GM23338 (cell line): ENCODE measurements around the gene GAA. TPM values are rescaled to one million over a fixed set of nuclear protein-coding genes. Genes with fewer than 3 reads are reported as not detected.

Experiments
- ATAC-seq: fragments of 200-7000 bp; cut with Tn5 transposase; 3 replicates; pipeline ENCODE4 v1.9.1; 2020
- DNase-seq: peaks from one replicate; pipeline ENCODE4 v3.0.0-alpha.2; 2015; ENCODE audit warnings: low spot score
- H2AFZ ChIP-seq: fragments of 200-600 bp; sonication (generic); 2 replicates; pipeline ENCODE4 v1.8.0; 2016; ENCODE audit warnings: antibody characterized with exemption, mild to moderate bottlenecking, moderate library complexity
- H3F3A ChIP-seq: fragments of 200-600 bp; sonication (generic); replicated peaks from 2 replicates; pipeline ENCODE4 v1.8.0; 2017; ENCODE audit warnings: antibody characterized with exemption, mixed run types, low read depth
- H3K27ac ChIP-seq: fragments of 200-600 bp; sonication (generic); 2 replicates; pipeline ENCODE4 v1.6.1; 2016; ENCODE audit warnings: low read depth
- H3K27me3 ChIP-seq: fragments of 200-600 bp; sonication (generic); 2 replicates; pipeline ENCODE4 v1.8.0; 2016; ENCODE audit warnings: mild to moderate bottlenecking, mixed run types, moderate library complexity; ENCODE audit not compliant: insufficient read depth
- H3K36me3 ChIP-seq: fragments of 200-600 bp; sonication (generic); 2 replicates; pipeline ENCODE4 v1.8.0; 2016; ENCODE audit warnings: mild to moderate bottlenecking; ENCODE audit not compliant: insufficient read depth
- H3K4me1 ChIP-seq: fragments of 200-600 bp; sonication (generic); 2 replicates; pipeline ENCODE4 v1.8.0; 2016; ENCODE audit warnings: mild to moderate bottlenecking, moderate library complexity; ENCODE audit not compliant: insufficient read depth
- H3K4me2 ChIP-seq: fragments of 200-600 bp; sonication (generic); 2 replicates; pipeline ENCODE4 v1.7.1; 2017; ENCODE audit warnings: mixed run types
- H3K4me3 ChIP-seq: fragments of 200-600 bp; sonication (generic); 2 replicates; pipeline ENCODE4 v1.6.1; 2016; ENCODE audit warnings: mixed run types
- H3K79me2 ChIP-seq: fragments of 200-600 bp; sonication (generic); replicated peaks from 2 replicates; pipeline ENCODE4 v1.8.0; 2017; ENCODE audit warnings: mild to moderate bottlenecking; ENCODE audit not compliant: insufficient read depth
- H3K9me2 ChIP-seq: fragments of 200-600 bp; sonication (generic); 2 replicates; pipeline ENCODE4 v1.8.0; 2017; ENCODE audit not compliant: insufficient read depth
- H4K20me1 ChIP-seq: fragments of 200-600 bp; sonication (generic); replicated peaks from 2 replicates; pipeline ENCODE4 v1.8.0; 2017; ENCODE audit warnings: mild to moderate bottlenecking; ENCODE audit not compliant: insufficient read depth
- H3K27ac Mint-ChIP-seq: 2 replicates; pipeline ENCODE4 v1.8.0; 2020; ENCODE audit warnings: inconsistent platforms, mild to moderate bottlenecking, moderate library complexity, mixed read lengths
- H3K27me3 Mint-ChIP-seq: 3 replicates; pipeline ENCODE4 v1.8.0; 2022; ENCODE audit warnings: low read depth, mild to moderate bottlenecking, moderate library complexity, mixed read lengths, inconsistent platforms; ENCODE audit not compliant: insufficient read depth, poor library complexity
- H3K36me3 Mint-ChIP-seq: 3 replicates; pipeline ENCODE4 v1.8.0; 2021; ENCODE audit warnings: low read depth, mild to moderate bottlenecking, inconsistent platforms, moderate library complexity, mixed read lengths
- H3K4me1 Mint-ChIP-seq: 3 replicates; pipeline ENCODE4 v1.8.0; 2020; ENCODE audit warnings: mild to moderate bottlenecking, inconsistent platforms, mixed read lengths
- H3K4me3 Mint-ChIP-seq: 3 replicates; pipeline ENCODE4 v1.8.0; 2021; ENCODE audit warnings: moderate library complexity, mild to moderate bottlenecking, inconsistent platforms, mixed read lengths
- H3K9me3 Mint-ChIP-seq: 3 replicates; pipeline ENCODE4 v1.8.0; 2020; ENCODE audit warnings: moderate library complexity, mild to moderate bottlenecking, inconsistent platforms, mixed read lengths
- CREB1 ChIP-seq: fragments of 250-450 bp; sonication (Bioruptor Pico); IDR thresholded peaks from 2 replicates; pipeline ENCODE4 v1.5.0; 2020; ENCODE audit warnings: low read depth, mild to moderate bottlenecking, moderate library complexity
- CTCF ChIP-seq, 2 experiments: fragments of 200-600 bp in 1 of 2; sonication (generic) in 1 of 2; conservative IDR thresholded peaks; 2 replicates each; pipeline versions ENCODE4 v1.5.1 to v1.6.1; 2016 to 2017; ENCODE audit warnings: antibody characterized with exemption in 2 of 2, low read depth in 2 of 2, mild to moderate bottlenecking in 2 of 2, moderate library complexity in 1 of 2
- EZH2 ChIP-seq: fragments of 200-600 bp; sonication (generic); IDR thresholded peaks from one replicate; pipeline ENCODE4 v1.8.0; 2017; ENCODE audit warnings: antibody characterized with exemption, mild to moderate bottlenecking, low read depth; ENCODE audit not compliant: unreplicated experiment
- EZH2phosphoT487 ChIP-seq: fragments of 200-600 bp; sonication (generic); IDR thresholded peaks from one replicate; pipeline ENCODE4 v1.8.1; 2018; ENCODE audit warnings: antibody characterized with exemption; ENCODE audit not compliant: unreplicated experiment
- JUNB ChIP-seq: IDR thresholded peaks from one replicate; pipeline ENCODE4 v1.6.1; 2016; ENCODE audit warnings: antibody characterized with exemption; ENCODE audit not compliant: unreplicated experiment
- NANOG ChIP-seq: IDR thresholded peaks from 2 replicates; pipeline ENCODE4 v1.6.1; 2016; ENCODE audit warnings: antibody characterized with exemption, borderline replicate concordance
- POLR2AphosphoS5 ChIP-seq: IDR thresholded peaks from 2 replicates; pipeline ENCODE4 v1.6.1; 2016; ENCODE audit warnings: antibody characterized with exemption, low read depth
- REST ChIP-seq: IDR thresholded peaks from one replicate; pipeline ENCODE4 v1.6.1; 2018; ENCODE audit warnings: antibody characterized with exemption; ENCODE audit not compliant: unreplicated experiment
- ZNF114 ChIP-seq: fragments of 250-450 bp; sonication (Bioruptor Pico); IDR thresholded peaks from 2 replicates; pipeline ENCODE4 v1.5.0; 2020; ENCODE audit warnings: mild to moderate bottlenecking, moderate library complexity
- ZNF331 ChIP-seq: fragments of 250-450 bp; sonication (Bioruptor Pico); IDR thresholded peaks from 2 replicates; pipeline ENCODE4 v1.5.0; 2020; ENCODE audit warnings: low read depth, mild to moderate bottlenecking, moderate library complexity
- polyA plus RNA-seq: library from polyadenylated mRNA; unstranded; fragments of >200 nt; fragmentation: Nextera tagmentation; extraction: Ambion mirVana; gene quantifications from 2 replicates; pipeline ENCODE4 v1.2.1, GENCODE V29; 2016
- total RNA-seq: library from RNA; depleted of rRNA; stranded (reverse); fragments of >200 nt; shearing (Covaris generic); gene quantifications from 2 replicates; pipeline ENCODE4 v1.2.3, GENCODE V29; 2014

GAA gene
- total and polyA plus RNA-seq, 2 experiments from 2014 or later, result 72.5 to 98.1 TPM

- H3K27me3 Mint-ChIP-seq, result peaks cover 5% of the 10 kb centered on the region
- no peak overlapping the region for H3K4me2 ChIP-seq
- H3K9me3 Mint-ChIP-seq, result no peaks in the 10 kb centered on the region
- H3K4me1 ChIP-seq, result no peaks in the 10 kb centered on the region
- H4K20me1 ChIP-seq, result no peaks in the 10 kb centered on the region; the same call in 1 of the 2 replicates
- H3F3A ChIP-seq, result 0 out of 2 replicates have a peak, but pooled peaks cover 4% of the 10 kb centered on the region
- DNase-seq, result no peak
- no peak for ATAC-seq
- TF ChIP-seq EZH2phosphoT487 (no peak), JUNB (no peak), ZNF114 (CRISPR knock-in tag) (no peak)
- H3K9me2 ChIP-seq, result no peaks in the 10 kb centered on the region
- H3K27me3 ChIP-seq, result no peaks in the 10 kb centered on the region
- no peaks in the 10 kb centered on the region for H3K36me3 ChIP-seq
- no peak overlapping the region; the same call in 2 of the 3 replicates for H3K4me3 Mint-ChIP-seq
- H3K27ac ChIP-seq, result no peak overlapping the region
- H3K36me3 Mint-ChIP-seq, result no peaks in the 10 kb centered on the region
- no peak overlapping the region for H3K4me3 ChIP-seq
- no peaks in the 10 kb centered on the region for H3K79me2 ChIP-seq
- no peak overlapping the region for H2AFZ ChIP-seq
- H3K4me1 Mint-ChIP-seq, result no peaks in the 10 kb centered on the region; the same call in 1 of the 3 replicates
- H3K27ac Mint-ChIP-seq, result no peak overlapping the region
These were observed 15.3 kb upstream of the GAA start for GRCh38 chr17:80086081-80086480.

GRCh38 chr17:80086616-80087015 lies 14.8 kb upstream of the GAA start:
- Mint-ChIP-seq H3K9me3 (no peaks in the 10 kb centered on the region), H3K4me1 (no peaks in the 10 kb centered on the region; the same call in 1 of the 3 replicates), H3K36me3 (no peaks in the 10 kb centered on the region), H3K4me3 (no peak overlapping the region), H3K27ac (no peak overlapping the region), H3K27me3 (peaks cover 5% of the 10 kb centered on the region)
- no peaks in the 10 kb centered on the region for H3K36me3 ChIP-seq
- H3K4me3 ChIP-seq, result no peak overlapping the region
- H3K27me3 ChIP-seq, result no peaks in the 10 kb centered on the region
- no peak overlapping the region for H2AFZ ChIP-seq
- H3K27ac ChIP-seq, result no peak overlapping the region
- no peaks in the 10 kb centered on the region for H3K9me2 ChIP-seq
- 0 out of 2 replicates have a peak, but pooled peaks cover 3% of the 10 kb centered on the region for H3F3A ChIP-seq
- DNase-seq, result no peak
- H4K20me1 ChIP-seq, result no peaks in the 10 kb centered on the region; the same call in 1 of the 2 replicates
- no peak for ATAC-seq
- H3K79me2 ChIP-seq, result no peaks in the 10 kb centered on the region
- H3K4me1 ChIP-seq, result no peaks in the 10 kb centered on the region
- TF ChIP-seq CREB1 (CRISPR knock-in tag) (no peak), NANOG (no peak), POLR2AphosphoS5 (no peak), ZNF331 (CRISPR knock-in tag) (no peak), EZH2 (no peak), REST (no peak), CTCF (conservative IDR thresholded peaks at IDR 0.05; ENCODE audit: low read depth in 2 of 2) (no peak)
- H3K4me2 ChIP-seq, result no peak overlapping the region
